H4 (cell line): ENCODE measurements around the gene RTN4RL1. TPM values are rescaled to one million over a fixed set of nuclear protein-coding genes. Genes with fewer than 3 reads are reported as not detected.

ENCODE experiments used
- DNase-seq: peaks from one replicate; pipeline ENCODE4 v3.0.0-alpha.2; 2015; ENCODE audit warnings: low spot score
- total RNA-seq: library from RNA; depleted of rRNA; stranded (reverse); fragments of >200 nt; shearing (Covaris generic); gene quantifications from 2 replicates; pipeline ENCODE4 v1.2.3, GENCODE V29; 2014

RTN4RL1 gene
- total RNA-seq, 1 experiment from 2014 or later = 0.48 TPM

- no peak for DNase-seq
Observed at GRCh38 chr17:2059547-2060384, 34.6 kb upstream of the RTN4RL1 start.

GRCh38 chr17:2058586-2059546 lies 33.7 kb upstream of the RTN4RL1 start:
- no peak for DNase-seq

- DNase-seq = no peak
Observed at GRCh38 chr17:2057760-2058585, 32.8 kb upstream of the RTN4RL1 start.

- no peak for DNase-seq
Observed at GRCh38 chr17:2057175-2057759, 32.1 kb upstream of the RTN4RL1 start.

GRCh38 chr17:2056206-2057174 lies 31.4 kb upstream of the RTN4RL1 start:
- no peak for DNase-seq

GRCh38 chr17:2055292-2056205 lies 30.4 kb upstream of the RTN4RL1 start:
- DNase-seq = no peak

- DNase-seq = no peak
Observed at GRCh38 chr17:2054512-2055291, 29.6 kb upstream of the RTN4RL1 start, which contains the start of gene HIC1. TSS of gene HIC1 (plus strand) at chr17:2055103. CDS start at chr17:2056691, 1,588 bp downstream.

- DNase-seq = no peak
Observed at GRCh38 chr17:2054262-2054511, 29.1 kb upstream of the RTN4RL1 start.

- no peak for DNase-seq
Observed at GRCh38 chr17:2053380-2054261, 28.5 kb upstream of the RTN4RL1 start.

- DNase-seq = no peak
Observed at GRCh38 chr17:2051933-2052559, 26.9 kb upstream of the RTN4RL1 start.

GRCh38 chr17:2051061-2051932 lies 26.2 kb upstream of the RTN4RL1 start:
- no peak for DNase-seq

GRCh38 chr17:2050300-2051060 lies 25.3 kb upstream of the RTN4RL1 start:
- no peak for DNase-seq

GRCh38 chr17:2049333-2050299 lies 24.5 kb upstream of the RTN4RL1 start:
- peak; percentile 47 for DNase-seq

- DNase-seq = no peak
Observed at GRCh38 chr17:2048805-2049204, 23.7 kb upstream of the RTN4RL1 start.
